BE2C (cell line): ENCODE measurements around the gene NR5A2.

Experiments used
- DNase-seq: peaks from one replicate; pipeline ENCODE4 v3.0.0-alpha.2; 2020
- H3K27me3 ChIP-seq: fragments of 250-450 bp; sonication (Bioruptor Pico); 2 replicates; pipeline ENCODE4 v1.5.1; 2020; ENCODE audit warnings: mild to moderate bottlenecking
- H3K36me3 ChIP-seq: fragments of 250-450 bp; sonication (Bioruptor Pico); 2 replicates; pipeline ENCODE4 v1.5.1; 2020; ENCODE audit warnings: mild to moderate bottlenecking
- H3K4me1 ChIP-seq: fragments of 250-450 bp; sonication (Bioruptor Pico); 2 replicates; pipeline ENCODE4 v1.5.1; 2020
- H3K4me3 ChIP-seq: 2 replicates; pipeline ENCODE4 v1.5.1; 2011; ENCODE audit warnings: low read depth, low read length
- H3K9me3 ChIP-seq: fragments of 250-450 bp; sonication (Bioruptor Pico); 2 replicates; pipeline ENCODE4 v1.5.1; 2020
- CTCF ChIP-seq: IDR thresholded peaks from 2 replicates; pipeline ENCODE4 v1.5.1; 2012; ENCODE audit warnings: mild to moderate bottlenecking, low read depth, low read length

Gene NR5A2

GRCh38 chr1:200178340-200178739, 150.8 kb downstream of the NR5A2 start:
- H3K9me3 ChIP-seq, result no peaks in the 10 kb centered on the region
- TF ChIP-seq CTCF, result no peak
- peaks cover 17% of the 10 kb centered on the region for H3K27me3 ChIP-seq
- no peak for DNase-seq
- no peak overlapping the region for H3K4me3 ChIP-seq
- H3K36me3 ChIP-seq, result no peaks in the 10 kb centered on the region
- no peaks in the 10 kb centered on the region for H3K4me1 ChIP-seq

GRCh38 chr1:200179126-200179780, 151.7 kb downstream of the NR5A2 start:
- Histone ChIP-seq H3K36me3 (no peaks in the 10 kb centered on the region), H3K4me1 (no peaks in the 10 kb centered on the region), H3K4me3 (no peak overlapping the region), H3K9me3 (no peaks in the 10 kb centered on the region), H3K27me3 (peaks cover 14% of the 10 kb centered on the region)
- no peak for TF ChIP-seq CTCF
- DNase-seq, result no peak

- peaks cover 12% of the 10 kb centered on the region for H3K27me3 ChIP-seq
- H3K4me3 ChIP-seq, result no peak overlapping the region
- no peak for DNase-seq
- H3K4me1 ChIP-seq, result no peaks in the 10 kb centered on the region
- no peak for TF ChIP-seq CTCF
- no peaks in the 10 kb centered on the region for H3K36me3 ChIP-seq
- no peaks in the 10 kb centered on the region for H3K9me3 ChIP-seq
These were observed 152.3 kb downstream of the NR5A2 start for GRCh38 chr1:200179781-200180160.

- no peaks in the 10 kb centered on the region for H3K9me3 ChIP-seq
- H3K36me3 ChIP-seq, result no peaks in the 10 kb centered on the region
- no peak for TF ChIP-seq CTCF
- peaks cover 6% of the 10 kb centered on the region for H3K27me3 ChIP-seq
- no peak overlapping the region for H3K4me3 ChIP-seq
- no peaks in the 10 kb centered on the region for H3K4me1 ChIP-seq
- DNase-seq, result no peak
These were observed 153.3 kb downstream of the NR5A2 start for GRCh38 chr1:200180821-200181220.

GRCh38 chr1:200181861-200182260, 154.4 kb downstream of the NR5A2 start:
- H3K27me3 ChIP-seq, result peaks cover 4% of the 10 kb centered on the region
- H3K4me1 ChIP-seq, result no peaks in the 10 kb centered on the region
- no peak for TF ChIP-seq CTCF
- no peaks in the 10 kb centered on the region for H3K9me3 ChIP-seq
- no peak overlapping the region for H3K4me3 ChIP-seq
- H3K36me3 ChIP-seq, result no peaks in the 10 kb centered on the region
- no peak for DNase-seq

- no peak for TF ChIP-seq CTCF
- no peaks in the 10 kb centered on the region for H3K4me1 ChIP-seq
- no peaks in the 10 kb centered on the region for H3K36me3 ChIP-seq
- peaks cover 3% of the 10 kb centered on the region; the same call in 1 of the 2 replicates for H3K27me3 ChIP-seq
- no peak for DNase-seq
- no peak overlapping the region for H3K4me3 ChIP-seq
- no peaks in the 10 kb centered on the region for H3K9me3 ChIP-seq
These were observed 155.2 kb downstream of the NR5A2 start for GRCh38 chr1:200182701-200183100.
